Measurements from ENCODE around the gene RANBP10. TPM values are rescaled to one million over a fixed set of nuclear protein-coding genes. Genes with fewer than 3 reads are reported as not detected.

The RANBP10 gene
- total and polyA plus RNA-seq, 10 of the 15 experiments (the other 5 are each of a cell fraction or from before 2014, with no cell fraction given) = 1.2 to 20.4 (median 10.8) TPM

DNA sequence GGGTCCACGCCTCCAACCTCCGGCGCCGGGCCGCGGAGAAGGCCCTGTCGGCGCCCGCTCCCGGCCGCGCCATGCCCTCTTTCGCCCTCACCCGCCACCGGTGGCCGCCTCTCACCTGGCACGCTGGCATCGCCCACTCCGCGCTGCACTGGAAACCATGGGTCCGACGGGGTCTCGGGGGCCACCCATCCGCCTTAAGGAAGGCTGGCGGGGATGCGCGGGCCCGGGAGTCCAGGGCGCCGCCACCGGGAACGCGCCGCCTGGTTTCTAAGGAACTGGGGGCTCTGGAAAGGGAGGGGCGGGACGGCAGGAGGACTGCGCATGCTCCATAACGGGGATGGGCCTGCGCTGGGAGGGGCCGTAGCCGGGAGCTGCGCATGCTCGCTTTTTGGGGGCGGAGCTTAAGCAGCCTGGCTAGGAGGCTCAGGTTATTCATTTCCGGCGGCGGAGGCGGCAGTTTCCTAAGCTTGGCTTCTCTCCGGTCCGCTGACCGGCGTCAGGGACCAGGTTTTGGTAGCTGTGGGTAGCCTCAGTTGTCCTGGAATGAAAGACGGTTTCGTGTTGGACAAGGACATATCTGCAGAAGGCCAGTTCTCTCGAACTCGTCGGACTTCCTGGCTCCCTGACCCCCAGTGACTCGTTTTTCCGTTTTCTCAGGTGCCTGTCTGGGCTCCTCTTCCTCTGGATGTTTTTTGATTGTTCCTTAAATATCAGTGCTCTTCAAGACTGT is 87.1 kb downstream of the RANBP10 start, which contains the start of gene GFOD2 (continued):
- no peak for TF ChIP-seq KLF5 (IDR thresholded peaks at IDR 0.05; ENCODE audit: partially characterized antibody)
- peak; percentile 64; the same call in 1 of the 2 replicates for TF ChIP-seq WRNIP1 (IDR thresholded peaks at IDR 0.05; ENCODE audit: borderline replicate concordance, low read depth, low read length)
- TF ChIP-seq RBBP5 (conservative IDR thresholded peaks at IDR 0.05) = no peak
- TF ChIP-seq BCL11A (IDR thresholded peaks at IDR 0.05; ENCODE audit: low read depth, low read length) = no peak
- TF ChIP-seq, protein P1, sequence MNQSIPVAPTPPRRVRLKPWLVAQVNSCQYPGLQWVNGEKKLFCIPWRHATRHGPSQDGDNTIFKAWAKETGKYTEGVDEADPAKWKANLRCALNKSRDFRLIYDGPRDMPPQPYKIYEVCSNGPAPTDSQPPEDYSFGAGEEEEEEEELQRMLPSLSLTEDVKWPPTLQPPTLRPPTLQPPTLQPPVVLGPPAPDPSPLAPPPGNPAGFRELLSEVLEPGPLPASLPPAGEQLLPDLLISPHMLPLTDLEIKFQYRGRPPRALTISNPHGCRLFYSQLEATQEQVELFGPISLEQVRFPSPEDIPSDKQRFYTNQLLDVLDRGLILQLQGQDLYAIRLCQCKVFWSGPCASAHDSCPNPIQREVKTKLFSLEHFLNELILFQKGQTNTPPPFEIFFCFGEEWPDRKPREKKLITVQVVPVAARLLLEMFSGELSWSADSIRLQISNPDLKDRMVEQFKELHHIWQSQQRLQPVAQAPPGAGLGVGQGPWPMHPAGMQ (IDR thresholded peaks at IDR 0.05; ENCODE audit: borderline replicate concordance) = no peak
- TF ChIP-seq NBN (IDR thresholded peaks at IDR 0.05) = peak; percentile 61; the same call in 1 of the 2 replicates
- peak; percentile 21 for TF ChIP-seq NR2F1 (conservative IDR thresholded peaks at IDR 0.05)
- no peak; the same call in 1 of the 2 replicates for TF ChIP-seq SPI1 (IDR thresholded peaks at IDR 0.05; ENCODE audit: borderline replicate concordance, insufficient read depth, low read depth, low read length)
- peak; percentile 95 for TF ChIP-seq NRF1 (conservative IDR thresholded peaks at IDR 0.05; ENCODE audit: low read depth, low read length)
- TF ChIP-seq NFYA (IDR thresholded peaks at IDR 0.05; ENCODE audit: borderline replicate concordance, low read depth, low read length) = no peak
- no peak for TF ChIP-seq CBX3 (IDR thresholded peaks at IDR 0.05; ENCODE audit: borderline replicate concordance, low read depth)
- no peak for TF ChIP-seq SREBF1 (IDR thresholded peaks at IDR 0.05; ENCODE audit: low read length)
- 0 out of 2 replicates have a peak, but pooled peaks have one; percentile 42 for TF ChIP-seq RCOR1 (conservative IDR thresholded peaks at IDR 0.05; ENCODE audit: low read depth, low read length)
- TF ChIP-seq CREB1 (IDR thresholded peaks at IDR 0.05; ENCODE audit: low read depth) = 0 out of 2 replicates have a peak, but pooled peaks have one; percentile 16
- no peak for TF ChIP-seq FOS (IDR thresholded peaks at IDR 0.05; ENCODE audit: borderline replicate concordance, extremely low read depth, insufficient read length)
- TF ChIP-seq, protein P2, sequence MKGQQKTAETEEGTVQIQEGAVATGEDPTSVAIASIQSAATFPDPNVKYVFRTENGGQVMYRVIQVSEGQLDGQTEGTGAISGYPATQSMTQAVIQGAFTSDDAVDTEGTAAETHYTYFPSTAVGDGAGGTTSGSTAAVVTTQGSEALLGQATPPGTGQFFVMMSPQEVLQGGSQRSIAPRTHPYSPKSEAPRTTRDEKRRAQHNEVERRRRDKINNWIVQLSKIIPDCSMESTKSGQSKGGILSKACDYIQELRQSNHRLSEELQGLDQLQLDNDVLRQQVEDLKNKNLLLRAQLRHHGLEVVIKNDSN (IDR thresholded peaks at IDR 0.05; ENCODE audit: borderline replicate concordance, extremely low read length, insufficient read depth, low read depth, low read length) = no peak
- peak; percentile 8; the same call in 1 of the 2 replicates for TF ChIP-seq IRF4 (IDR thresholded peaks at IDR 0.05; ENCODE audit: low read depth, low read length)
- TF ChIP-seq, protein P3, sequence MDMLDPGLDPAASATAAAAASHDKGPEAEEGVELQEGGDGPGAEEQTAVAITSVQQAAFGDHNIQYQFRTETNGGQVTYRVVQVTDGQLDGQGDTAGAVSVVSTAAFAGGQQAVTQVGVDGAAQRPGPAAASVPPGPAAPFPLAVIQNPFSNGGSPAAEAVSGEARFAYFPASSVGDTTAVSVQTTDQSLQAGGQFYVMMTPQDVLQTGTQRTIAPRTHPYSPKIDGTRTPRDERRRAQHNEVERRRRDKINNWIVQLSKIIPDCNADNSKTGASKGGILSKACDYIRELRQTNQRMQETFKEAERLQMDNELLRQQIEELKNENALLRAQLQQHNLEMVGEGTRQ (IDR thresholded peaks at IDR 0.05; ENCODE audit: borderline replicate concordance, low read depth, low read length) = no peak
- peak; percentile 25 for TF ChIP-seq RELA (IDR thresholded peaks at IDR 0.05; ENCODE audit: borderline replicate concordance, partially characterized antibody)
- peak in 1 of 2 experiments; percentile 74; a peak in 2 of 3 replicates for TF ChIP-seq EGR1 (IDR thresholded peaks at IDR 0.05; ENCODE audit: borderline replicate concordance in 1 of 2, low read depth in 2 of 2, low read length in 2 of 2)
- TF ChIP-seq SMARCA5 (IDR thresholded peaks at IDR 0.05) = peak; percentile 34; the same call in 1 of the 2 replicates
- TF ChIP-seq, protein P4, sequence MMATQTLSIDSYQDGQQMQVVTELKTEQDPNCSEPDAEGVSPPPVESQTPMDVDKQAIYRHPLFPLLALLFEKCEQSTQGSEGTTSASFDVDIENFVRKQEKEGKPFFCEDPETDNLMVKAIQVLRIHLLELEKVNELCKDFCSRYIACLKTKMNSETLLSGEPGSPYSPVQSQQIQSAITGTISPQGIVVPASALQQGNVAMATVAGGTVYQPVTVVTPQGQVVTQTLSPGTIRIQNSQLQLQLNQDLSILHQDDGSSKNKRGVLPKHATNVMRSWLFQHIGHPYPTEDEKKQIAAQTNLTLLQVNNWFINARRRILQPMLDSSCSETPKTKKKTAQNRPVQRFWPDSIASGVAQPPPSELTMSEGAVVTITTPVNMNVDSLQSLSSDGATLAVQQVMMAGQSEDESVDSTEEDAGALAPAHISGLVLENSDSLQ (IDR thresholded peaks at IDR 0.05) = no peak
- no peak; the same call in 1 of the 2 replicates for TF ChIP-seq ESRRA (IDR thresholded peaks at IDR 0.05; ENCODE audit: low read length)
- peak; percentile 86 for TF ChIP-seq PML (IDR thresholded peaks at IDR 0.05; ENCODE audit: low read length)
- TF ChIP-seq YBX1 (IDR thresholded peaks at IDR 0.05) = no peak
